ENCODE results near the gene CERCAM. TPM values are rescaled to one million over a fixed set of nuclear protein-coding genes. Genes with fewer than 3 reads are reported as not detected.

Gene CERCAM
- total RNA-seq, 1 experiment from 2014 or later: 10.1 TPM

- no peak for DNase-seq (ENCODE audit: low spot score)
- no peak for TF ChIP-seq EZH2 (IDR thresholded peaks at IDR 0.05; ENCODE audit: borderline replicate concordance, low read depth, low read length, poor library complexity, severe bottlenecking)
- Histone ChIP-seq H3K36me3 (ENCODE audit: insufficient read depth, low read length, poor library complexity, severe bottlenecking) (peaks cover 3% of the 10 kb centered on the region), H3K9me3 (ENCODE audit: low read depth, low read length, poor library complexity, severe bottlenecking) (no peaks in the 10 kb centered on the region), H3K27me3 (replicated peaks; ENCODE audit: insufficient read depth, low read depth, low read length, poor library complexity) (no peaks in the 10 kb centered on the region), H3K4me1 (ENCODE audit: insufficient read depth, low read length, poor library complexity, severe bottlenecking) (peaks cover 10% of the 10 kb centered on the region), H3K27ac (ENCODE audit: low read depth, low read length, poor library complexity, severe bottlenecking) (peak overlapping the region; percentile 10), H3K4me3 (ENCODE audit: low read depth, low read length, poor library complexity, severe bottlenecking) (no peak overlapping the region)
- CTCF ChIA-PET: no interaction called here
- intact Hi-C loops (cut with micrococcal nuclease; ENCODE audit: unreplicated experiment): no loop called here
- POLR2A ChIA-PET (ENCODE audit: low non-redundant PET): no interaction called here
- no TSS peak for BruUV-seq (replicated peaks)
Observed at GRCh38 chr9:128393970-128394369, 26.7 kb upstream of the CERCAM start.

DNA sequence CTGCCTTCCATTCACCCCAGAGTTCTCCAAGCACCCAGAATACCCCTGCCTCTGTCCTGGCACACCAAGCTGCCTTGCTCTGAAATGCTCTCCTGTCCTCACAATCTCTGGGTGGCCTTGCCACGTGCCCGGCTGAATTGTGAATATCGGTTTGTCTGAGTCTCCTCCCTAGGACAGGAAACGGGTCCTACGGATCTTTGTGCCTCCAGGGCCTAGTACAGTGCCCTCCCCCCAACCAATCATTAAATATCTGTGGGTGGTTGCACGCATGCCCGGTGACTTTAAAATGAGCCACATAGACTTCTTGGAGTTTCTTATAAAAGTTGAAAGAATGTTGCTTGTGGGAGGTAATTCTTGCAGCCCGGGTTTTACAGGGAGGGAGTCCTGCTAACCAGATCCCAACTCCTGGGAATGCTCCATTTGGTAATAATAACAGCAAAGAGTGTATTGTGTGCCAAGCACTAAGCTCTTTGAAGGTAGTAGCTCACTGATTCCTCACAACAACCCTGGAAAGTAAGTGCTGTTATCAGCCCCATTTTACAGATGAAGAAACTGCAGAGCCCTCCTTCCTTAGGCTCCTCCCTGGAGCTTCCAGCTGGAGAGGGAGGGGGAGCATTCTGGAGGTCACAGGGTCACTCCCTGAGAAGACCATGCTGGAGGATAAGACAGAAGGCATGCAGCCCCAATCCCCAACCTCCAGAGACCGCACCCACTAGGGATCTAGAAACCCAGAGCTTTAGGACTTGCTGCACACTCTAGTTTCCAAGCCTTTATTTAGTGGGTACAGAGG lies 26.1 kb upstream of the CERCAM start:
- CTCF ChIA-PET: no interaction called here
- POLR2A ChIA-PET (ENCODE audit: low non-redundant PET): no interaction called here
- no TSS peak for BruUV-seq (replicated peaks)

GRCh38 chr9:128396970-128397613 lies 23.6 kb upstream of the CERCAM start:
- no TSS peak for BruUV-seq (replicated peaks)
- DNase-seq (ENCODE audit: low spot score): no peak
- H3K27me3 ChIP-seq (replicated peaks; ENCODE audit: insufficient read depth, low read depth, low read length, poor library complexity): no peaks in the 10 kb centered on the region
- no peak overlapping the region for H3K4me3 ChIP-seq (ENCODE audit: low read depth, low read length, poor library complexity, severe bottlenecking)
- intact Hi-C loops (cut with micrococcal nuclease; ENCODE audit: unreplicated experiment): no loop called here
- peaks cover 10% of the 10 kb centered on the region for H3K4me1 ChIP-seq (ENCODE audit: insufficient read depth, low read length, poor library complexity, severe bottlenecking)
- CTCF ChIA-PET: no interaction called here
- TF ChIP-seq, protein P1, sequence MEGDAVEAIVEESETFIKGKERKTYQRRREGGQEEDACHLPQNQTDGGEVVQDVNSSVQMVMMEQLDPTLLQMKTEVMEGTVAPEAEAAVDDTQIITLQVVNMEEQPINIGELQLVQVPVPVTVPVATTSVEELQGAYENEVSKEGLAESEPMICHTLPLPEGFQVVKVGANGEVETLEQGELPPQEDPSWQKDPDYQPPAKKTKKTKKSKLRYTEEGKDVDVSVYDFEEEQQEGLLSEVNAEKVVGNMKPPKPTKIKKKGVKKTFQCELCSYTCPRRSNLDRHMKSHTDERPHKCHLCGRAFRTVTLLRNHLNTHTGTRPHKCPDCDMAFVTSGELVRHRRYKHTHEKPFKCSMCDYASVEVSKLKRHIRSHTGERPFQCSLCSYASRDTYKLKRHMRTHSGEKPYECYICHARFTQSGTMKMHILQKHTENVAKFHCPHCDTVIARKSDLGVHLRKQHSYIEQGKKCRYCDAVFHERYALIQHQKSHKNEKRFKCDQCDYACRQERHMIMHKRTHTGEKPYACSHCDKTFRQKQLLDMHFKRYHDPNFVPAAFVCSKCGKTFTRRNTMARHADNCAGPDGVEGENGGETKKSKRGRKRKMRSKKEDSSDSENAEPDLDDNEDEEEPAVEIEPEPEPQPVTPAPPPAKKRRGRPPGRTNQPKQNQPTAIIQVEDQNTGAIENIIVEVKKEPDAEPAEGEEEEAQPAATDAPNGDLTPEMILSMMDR (conservative IDR thresholded peaks at IDR 0.05; ENCODE audit: low read depth, low read length): no peak
- TF ChIP-seq EZH2 (IDR thresholded peaks at IDR 0.05; ENCODE audit: borderline replicate concordance, low read depth, low read length, poor library complexity, severe bottlenecking): no peak
- POLR2A ChIA-PET (ENCODE audit: low non-redundant PET): interaction anchor here (0.8 kb wide), 1 partner anchor 158 kb away, joined by 3 read pairs; no protein-coding TSS in a partner anchor
- no peaks in the 10 kb centered on the region for H3K36me3 ChIP-seq (ENCODE audit: insufficient read depth, low read length, poor library complexity, severe bottlenecking)
- no peaks in the 10 kb centered on the region for H3K9me3 ChIP-seq (ENCODE audit: low read depth, low read length, poor library complexity, severe bottlenecking)
- no peak overlapping the region for H3K27ac ChIP-seq (ENCODE audit: low read depth, low read length, poor library complexity, severe bottlenecking)

More for the DNA sequence above, 26.1 kb upstream of the CERCAM start:
- TF ChIP-seq, protein P1 (conservative IDR thresholded peaks at IDR 0.05; ENCODE audit: low read depth, low read length): no peak
- no peak for TF ChIP-seq EZH2 (IDR thresholded peaks at IDR 0.05; ENCODE audit: borderline replicate concordance, low read depth, low read length, poor library complexity, severe bottlenecking)
- H3K9me3 ChIP-seq (ENCODE audit: low read depth, low read length, poor library complexity, severe bottlenecking): no peaks in the 10 kb centered on the region
- H3K27ac ChIP-seq (ENCODE audit: low read depth, low read length, poor library complexity, severe bottlenecking): peak overlapping the region; percentile 10
- H3K27me3 ChIP-seq (replicated peaks; ENCODE audit: insufficient read depth, low read depth, low read length, poor library complexity): no peaks in the 10 kb centered on the region
- DNase-seq (ENCODE audit: low spot score): peak; percentile 37
- H3K36me3 ChIP-seq (ENCODE audit: insufficient read depth, low read length, poor library complexity, severe bottlenecking): no peaks in the 10 kb centered on the region
- peaks cover 10% of the 10 kb centered on the region for H3K4me1 ChIP-seq (ENCODE audit: insufficient read depth, low read length, poor library complexity, severe bottlenecking)
- no peak overlapping the region for H3K4me3 ChIP-seq (ENCODE audit: low read depth, low read length, poor library complexity, severe bottlenecking)
- intact Hi-C loops (cut with micrococcal nuclease; ENCODE audit: unreplicated experiment): no loop called here
